IPS-15b (cell line): Measurements from ENCODE around the gene GPSM1.
"Not testable (repeated sequence)": the region's sequence is repeated elsewhere in the genome, so short reads cannot be mapped to it uniquely, and the experiment has no call there.

Experiments used
- H3K27me3 ChIP-seq: one replicate; pipeline ENCODE4 v1.6.1; 2013; ENCODE audit warnings: low read length; ENCODE audit not compliant: control insufficient read depth, insufficient read depth
- H3K36me3 ChIP-seq: one replicate; pipeline ENCODE4 v1.6.1; 2013; ENCODE audit warnings: low read length; ENCODE audit not compliant: control insufficient read depth, insufficient read depth
- H3K4me1 ChIP-seq: one replicate; pipeline ENCODE4 v1.6.1; 2013; ENCODE audit warnings: mild to moderate bottlenecking, low read length; ENCODE audit not compliant: control insufficient read depth, insufficient read depth
- H3K4me3 ChIP-seq: one replicate; pipeline ENCODE4 v1.5.1; 2013; ENCODE audit warnings: low read depth, low read length
- H3K9ac ChIP-seq: one replicate; pipeline ENCODE4 v1.6.1; 2013; ENCODE audit warnings: low read depth, mild to moderate bottlenecking, low read length
- H3K9me3 ChIP-seq: one replicate; pipeline ENCODE4 v1.6.1; 2013; ENCODE audit warnings: mild to moderate bottlenecking, low read length; ENCODE audit not compliant: control insufficient read depth, insufficient read depth

The GPSM1 gene

DNA sequence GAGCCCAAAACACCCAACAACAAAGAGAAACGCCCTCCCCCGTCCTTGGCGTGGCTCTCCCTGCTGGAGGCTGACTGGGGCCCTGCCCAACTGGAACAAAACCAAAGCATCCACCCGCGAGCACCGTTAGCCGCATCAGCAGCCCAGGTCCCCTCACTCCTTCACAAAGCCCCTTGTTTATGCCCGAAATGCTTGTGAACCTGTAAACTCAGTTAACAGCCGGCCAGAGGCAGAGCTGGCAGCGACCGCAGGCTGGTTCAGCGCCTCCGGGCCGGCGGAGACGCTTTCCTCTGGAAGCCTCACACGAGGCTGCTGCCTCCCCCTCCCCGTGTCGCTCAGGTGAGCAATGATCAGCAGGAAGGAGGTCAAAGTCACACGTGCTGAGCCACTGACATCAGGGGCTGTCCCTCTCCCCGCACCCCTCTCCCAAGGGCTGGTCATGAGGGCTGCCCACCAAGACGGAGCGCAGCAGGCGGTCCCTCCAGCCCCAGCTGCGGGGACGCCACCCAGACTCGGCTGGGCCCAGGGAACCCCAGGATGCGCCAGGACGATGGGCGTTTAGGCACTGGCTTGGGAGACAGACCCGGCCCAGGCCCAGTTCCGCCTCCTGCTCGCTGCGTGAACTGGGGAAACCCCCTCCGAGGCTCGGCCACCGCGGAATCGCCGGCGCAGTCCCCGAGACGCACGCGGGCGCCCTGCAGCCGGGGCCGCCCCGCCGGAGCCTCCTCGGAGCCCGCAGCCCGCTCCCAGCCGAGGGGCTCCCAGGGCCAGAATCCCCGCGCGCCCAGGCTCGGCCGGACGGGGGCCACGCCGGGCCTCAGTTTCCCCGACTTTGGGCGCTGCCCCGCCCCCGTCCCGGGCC is 72.1 kb downstream of the GPSM1 start:
- Histone ChIP-seq H3K9ac (peak overlapping the region; percentile 87), H3K9me3 (no peaks in the 10 kb centered on the region), H3K27me3 (no peaks in the 10 kb centered on the region), H3K4me1 (peaks cover 3% of the 10 kb centered on the region), H3K36me3 (peaks cover 54% of the 10 kb centered on the region), H3K4me3 (peak overlapping the region; percentile 84)

DNA sequence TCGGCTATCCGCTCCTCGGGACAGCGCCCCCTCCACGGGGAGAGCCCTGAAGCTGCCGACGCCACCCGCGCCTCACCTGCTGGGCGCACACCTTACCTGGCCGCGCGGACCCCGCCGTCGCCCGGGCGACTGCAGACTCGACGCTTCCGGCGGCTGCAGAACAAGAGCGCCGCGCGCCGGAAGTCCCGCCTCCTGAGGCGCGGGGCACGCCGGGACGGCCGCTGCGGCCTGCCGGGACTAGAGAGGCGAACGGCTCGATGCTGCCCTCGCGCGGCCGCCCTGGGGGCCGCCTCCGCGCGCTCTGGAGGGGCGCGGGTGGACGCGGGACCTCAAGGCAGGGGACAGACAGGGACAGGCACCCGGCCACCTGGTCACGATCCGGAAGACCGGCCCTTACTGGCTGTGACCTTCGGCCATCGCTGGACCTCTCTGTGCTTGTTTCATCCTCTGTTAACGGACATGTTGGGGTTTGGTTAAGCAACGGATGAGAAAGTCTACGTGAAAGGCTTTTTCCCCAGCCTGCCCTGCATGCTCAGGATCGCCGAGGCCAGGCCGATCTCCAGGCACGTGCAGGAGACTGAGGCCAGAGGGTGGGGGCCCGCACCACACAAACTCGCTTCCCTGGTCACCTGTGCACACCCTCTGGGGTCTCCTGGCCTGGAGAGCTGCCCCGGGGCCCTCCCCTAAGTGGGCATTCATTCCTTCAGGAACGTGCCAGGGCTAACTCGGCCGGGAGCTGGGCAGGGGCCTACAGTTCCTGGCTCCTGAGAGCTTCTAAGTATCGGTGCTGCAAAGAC is 72.9 kb downstream of the GPSM1 start, which contains the start of gene SNAPC4:
TSS of gene SNAPC4 (minus strand) at position 133 of the 797 bp plus-strand sequence. CDS start 1,742 bp downstream, outside the sequence.
- peaks cover 3% of the 10 kb centered on the region for H3K4me1 ChIP-seq
- no peaks in the 10 kb centered on the region for H3K27me3 ChIP-seq
- peak within 1 kb of the TSS; percentile 87 for H3K9ac ChIP-seq
- no peaks in the 10 kb centered on the region for H3K9me3 ChIP-seq
- H3K36me3 ChIP-seq = peaks cover 54% of the 10 kb centered on the region
- peak within 1 kb of the TSS; percentile 84 for H3K4me3 ChIP-seq

DNA sequence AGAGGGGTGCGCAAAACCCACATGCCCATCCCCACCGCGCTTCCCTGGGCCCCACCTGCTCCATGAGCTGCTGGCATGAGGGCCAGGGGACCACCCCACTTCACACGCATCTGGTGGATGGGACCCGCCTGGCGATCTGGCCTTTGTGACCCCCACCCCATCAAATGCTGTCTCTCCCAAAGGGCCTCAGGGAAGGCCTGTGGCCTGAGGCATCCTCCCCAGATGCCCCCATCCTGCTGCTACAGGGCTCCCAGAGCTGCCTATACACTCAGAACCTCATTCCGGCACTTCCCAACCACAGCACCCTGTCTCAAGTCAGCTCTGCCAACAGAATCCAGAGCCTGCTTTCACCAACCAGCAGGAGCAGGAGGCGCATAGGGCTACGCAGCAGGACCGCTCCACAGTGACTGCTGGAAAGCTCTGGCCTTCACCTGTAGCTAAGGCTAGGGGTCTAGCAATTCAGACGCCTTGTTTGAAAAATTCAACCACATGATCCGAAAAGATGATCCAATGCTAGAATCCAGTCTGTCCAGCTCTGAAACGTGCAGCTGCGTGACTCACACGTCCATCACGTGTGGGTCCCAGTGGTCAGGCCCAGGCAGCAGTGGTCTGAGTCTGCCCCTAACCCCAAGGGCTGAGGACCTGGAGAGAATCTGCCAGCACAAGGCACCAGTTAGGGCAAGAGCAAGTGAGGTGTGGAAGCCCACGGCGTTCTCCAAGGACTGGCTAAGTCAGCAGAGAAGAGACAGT is 74.0 kb downstream of the GPSM1 start:
- Histone ChIP-seq H3K9me3 (no peaks in the 10 kb centered on the region), H3K36me3 (peaks cover 51% of the 10 kb centered on the region), H3K4me1 (peaks cover 3% of the 10 kb centered on the region), H3K27me3 (no peaks in the 10 kb centered on the region), H3K4me3 (no peak overlapping the region), H3K9ac (no peak overlapping the region)

DNA sequence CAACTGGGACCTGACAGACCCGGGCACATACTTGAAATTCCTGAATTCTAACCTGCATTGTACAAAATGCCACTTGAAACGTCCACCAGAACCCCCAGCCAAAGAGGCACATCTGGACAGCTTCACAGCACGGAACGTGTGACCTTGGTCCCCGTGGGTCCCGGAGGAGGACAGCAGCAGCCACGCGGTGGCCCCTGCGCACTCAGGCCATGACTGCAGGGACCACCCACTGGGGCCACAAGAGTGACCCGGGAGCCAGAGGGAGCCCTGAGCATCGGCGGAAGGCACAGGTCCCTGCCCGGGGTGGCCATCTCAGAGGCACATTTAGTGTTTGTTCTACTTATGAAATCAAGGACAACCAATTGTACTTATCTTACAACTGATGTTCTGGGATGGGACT is 74.7 kb downstream of the GPSM1 start:
- Histone ChIP-seq H3K9me3 (no peaks in the 10 kb centered on the region), H3K4me1 (peaks cover 3% of the 10 kb centered on the region), H3K4me3 (no peak overlapping the region), H3K36me3 (peaks cover 48% of the 10 kb centered on the region), H3K9ac (no peak overlapping the region), H3K27me3 (no peaks in the 10 kb centered on the region)

DNA sequence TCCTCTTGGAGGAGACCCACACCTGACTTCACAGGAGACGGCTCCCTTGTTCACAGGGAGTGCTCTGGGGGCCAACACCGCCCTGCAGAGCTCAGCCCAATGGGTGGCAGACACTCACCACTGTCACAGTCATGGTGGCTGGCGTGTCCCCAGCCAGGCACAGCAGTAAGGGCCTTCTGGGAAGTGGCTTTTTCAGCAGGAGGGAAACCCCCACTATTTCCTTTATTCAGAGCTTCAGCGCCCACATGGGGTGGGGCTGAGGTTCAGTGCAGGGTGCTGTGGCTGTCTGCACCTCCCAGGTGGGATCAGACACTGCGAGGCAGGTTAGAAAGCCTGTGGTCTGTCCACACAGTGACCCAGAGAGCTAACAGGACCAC is 76.2 kb downstream of the GPSM1 start:
- Histone ChIP-seq H3K4me3 (no peak overlapping the region), H3K36me3 (peaks cover 48% of the 10 kb centered on the region), H3K9me3 (no peaks in the 10 kb centered on the region), H3K27me3 (no peaks in the 10 kb centered on the region), H3K4me1 (peaks cover 3% of the 10 kb centered on the region), H3K9ac (no peak overlapping the region)

DNA sequence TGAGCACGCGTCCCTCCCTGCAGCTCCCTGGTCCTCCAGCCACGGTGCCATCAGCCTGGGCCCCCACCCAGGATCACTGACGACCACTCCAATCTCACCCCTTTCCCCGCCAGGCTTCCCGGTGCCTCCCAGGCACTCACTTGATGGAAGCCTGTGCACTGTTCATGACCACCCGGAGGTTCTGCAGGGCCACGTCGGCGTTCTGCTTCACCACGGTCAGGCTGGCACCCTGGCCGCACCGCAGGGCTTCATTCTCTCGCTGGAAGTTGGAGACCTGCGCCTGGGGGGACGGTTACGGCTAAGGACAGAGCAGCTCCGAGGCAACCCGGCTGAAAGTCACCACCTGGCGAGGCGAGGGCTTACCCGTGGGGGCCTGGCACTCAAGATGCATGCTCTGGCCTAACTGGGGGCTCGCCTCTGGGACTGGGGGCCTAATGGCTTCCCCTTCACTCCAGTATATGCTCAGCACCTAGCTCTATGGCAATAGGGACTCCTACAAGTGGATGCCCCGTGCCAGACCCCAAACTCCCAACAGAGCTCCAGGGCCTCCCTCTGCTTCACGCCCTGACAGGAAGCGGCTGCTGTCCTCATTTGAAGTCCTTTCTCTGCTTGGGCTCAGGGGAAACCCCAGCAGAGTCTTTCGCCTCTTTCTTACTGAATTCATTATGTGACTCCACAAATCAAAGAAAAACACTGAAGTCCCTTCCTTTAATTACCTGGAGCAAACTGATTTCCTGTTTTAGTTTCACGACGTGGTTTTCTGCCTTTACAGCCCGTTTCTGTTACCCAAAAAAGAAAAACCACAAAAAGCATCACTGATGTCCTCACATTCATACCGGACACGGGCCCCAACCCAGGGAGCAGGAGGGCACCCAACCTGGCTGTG is 76.8 kb downstream of the GPSM1 start:
- no peak overlapping the region for H3K9ac ChIP-seq
- H3K4me1 ChIP-seq = no peaks in the 10 kb centered on the region
- peaks cover 44% of the 10 kb centered on the region for H3K36me3 ChIP-seq
- H3K4me3 ChIP-seq = no peak overlapping the region
- no peaks in the 10 kb centered on the region for H3K9me3 ChIP-seq
- H3K27me3 ChIP-seq = no peaks in the 10 kb centered on the region

DNA sequence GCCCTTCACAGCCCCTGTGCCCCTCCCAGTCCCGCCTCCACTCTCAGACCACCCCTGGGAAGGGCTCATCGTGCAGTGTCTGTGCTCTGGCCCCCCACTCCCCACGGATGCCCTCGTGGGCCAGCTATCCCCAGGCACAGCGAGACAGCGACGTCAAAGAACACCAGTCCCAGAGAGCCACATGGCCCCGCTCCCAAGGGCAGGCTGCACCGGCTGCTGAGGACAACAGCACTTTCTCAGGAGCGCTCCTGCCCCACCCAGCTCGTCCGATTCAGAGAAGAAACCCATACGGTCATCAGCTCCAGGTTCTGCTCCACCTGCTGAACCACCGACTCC is 77.4 kb downstream of the GPSM1 start:
- no peaks in the 10 kb centered on the region for H3K4me1 ChIP-seq
- H3K27me3 ChIP-seq = no peaks in the 10 kb centered on the region
- no peaks in the 10 kb centered on the region for H3K9me3 ChIP-seq
- no peak overlapping the region for H3K9ac ChIP-seq
- no peak overlapping the region for H3K4me3 ChIP-seq
- H3K36me3 ChIP-seq = peaks cover 44% of the 10 kb centered on the region

DNA sequence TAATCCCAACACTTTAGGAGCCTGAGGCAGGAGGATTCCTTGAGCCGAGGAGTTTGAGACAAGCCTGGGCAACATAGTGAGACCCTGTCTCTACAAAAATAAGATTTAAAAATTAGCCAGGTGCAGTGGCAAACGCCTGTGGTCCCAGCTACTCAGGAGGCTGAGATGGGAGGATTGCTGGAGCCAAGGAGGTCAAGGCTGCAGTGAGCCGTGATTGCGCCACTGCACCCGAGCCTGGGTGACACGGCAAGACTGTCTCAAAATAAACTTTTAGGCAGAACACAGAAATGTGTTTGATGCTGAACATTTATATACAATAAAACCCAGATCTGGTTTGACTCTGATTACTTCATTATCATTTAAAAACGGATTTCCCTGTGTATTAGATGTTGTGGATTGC is 78.1 kb downstream of the GPSM1 start:
- Histone ChIP-seq H3K4me3 (no peak overlapping the region), H3K4me1 (no peaks in the 10 kb centered on the region), H3K9me3 (no peaks in the 10 kb centered on the region), H3K9ac (no peak overlapping the region), H3K36me3 (peaks cover 44% of the 10 kb centered on the region), H3K27me3 (no peaks in the 10 kb centered on the region)

DNA sequence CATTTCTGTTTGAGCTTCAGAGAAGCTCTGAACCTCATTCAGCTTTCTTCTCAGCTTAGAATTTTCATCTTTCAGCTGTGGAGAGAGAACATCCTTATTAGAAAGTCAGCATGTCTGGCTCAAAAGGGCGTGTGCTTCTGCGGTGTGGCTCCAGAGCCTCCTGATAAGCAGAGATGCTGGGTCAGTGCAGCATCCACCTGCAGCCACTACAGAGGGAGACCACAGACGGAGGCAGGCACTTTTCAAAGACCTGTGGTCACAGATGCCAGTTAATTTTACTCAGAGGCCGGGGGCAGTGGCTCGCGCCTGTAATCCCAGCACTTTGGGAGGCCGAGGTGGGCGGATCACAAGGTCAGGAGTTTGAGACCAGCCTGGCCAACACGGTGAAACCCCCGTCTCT is 78.6 kb downstream of the GPSM1 start:
- H3K9ac ChIP-seq, H3K4me1 ChIP-seq, H3K9me3 ChIP-seq, H3K4me3 ChIP-seq, H3K27me3 ChIP-seq: not testable (repeated sequence)
- peaks cover 47% of the 10 kb centered on the region for H3K36me3 ChIP-seq

DNA sequence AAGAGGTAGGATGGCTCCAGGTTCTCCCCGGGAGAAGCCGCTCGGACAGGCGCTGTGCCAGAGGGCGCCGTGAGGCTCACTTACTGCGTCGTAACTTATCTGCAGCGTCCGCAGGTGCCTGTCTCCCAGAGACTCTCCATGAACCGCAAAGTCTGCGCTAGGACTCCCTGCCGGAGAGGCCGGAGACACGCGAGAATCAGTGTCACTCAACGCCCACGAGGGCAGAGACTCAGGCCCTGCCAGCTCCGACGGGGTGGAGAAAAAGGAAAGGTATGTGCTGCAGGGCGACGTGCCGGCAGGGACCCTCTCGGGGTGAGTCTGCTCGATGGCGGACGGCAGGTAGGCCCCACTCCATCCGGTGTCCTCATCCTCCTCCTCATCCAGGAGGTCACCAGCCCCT is 79.7 kb downstream of the GPSM1 start:
- not testable (repeated sequence) for H3K9me3 ChIP-seq, H3K4me3 ChIP-seq, H3K9ac ChIP-seq, H3K27me3 ChIP-seq, H3K4me1 ChIP-seq
- H3K36me3 ChIP-seq = peaks cover 51% of the 10 kb centered on the region

DNA sequence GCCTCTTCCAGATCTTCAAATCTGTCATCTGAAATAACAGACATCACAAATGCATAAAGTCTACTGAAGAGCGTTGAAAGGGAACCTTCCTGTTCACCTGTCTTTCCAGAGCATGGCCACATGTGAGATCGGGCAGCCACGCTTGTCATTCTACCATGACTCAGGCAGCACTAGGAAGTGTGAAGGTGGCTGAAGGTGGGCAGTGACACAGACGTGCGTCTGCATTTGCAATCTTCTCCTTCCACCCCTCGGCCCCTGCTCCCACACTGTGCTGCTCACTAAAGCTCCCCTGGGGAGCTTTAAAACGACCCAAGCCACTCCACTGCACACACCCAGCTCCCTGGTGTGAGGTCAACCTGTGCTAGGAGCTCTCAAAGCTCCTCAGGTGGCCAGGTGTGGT is 80.6 kb downstream of the GPSM1 start:
- no peaks in the 10 kb centered on the region for H3K9me3 ChIP-seq
- no peak overlapping the region for H3K4me3 ChIP-seq
- H3K4me1 ChIP-seq = peaks cover 4% of the 10 kb centered on the region
- no peaks in the 10 kb centered on the region for H3K27me3 ChIP-seq
- peaks cover 52% of the 10 kb centered on the region for H3K36me3 ChIP-seq
- H3K9ac ChIP-seq = no peak overlapping the region
